HG02623 (cell line): ENCODE measurements around the gene FBXL12.
A peak's percentile ranks its signal among the peaks of the same experiment; 100 is the strongest.
"Not testable (repeated sequence)": the region's sequence is repeated elsewhere in the genome, so short reads cannot be mapped to it uniquely, and the experiment has no call there.

Experiments
- ATAC-seq: cut with Tn5 transposase; IDR thresholded peaks from one replicate; pipeline ENCODE4 v1.9.1; 2021; ENCODE audit warnings: moderate library complexity; ENCODE audit not compliant: unreplicated experiment

The FBXL12 gene

GRCh38 chr19:9818734-9819595, at the start of gene FBXL12:
Gene FBXL12, minus strand, starts transcription at chr19:9819079. Its CDS starts 266 bp downstream, at chr19:9818813.
- peak; percentile 84 for ATAC-seq

GRCh38 chr19:9865732-9866501, 47.0 kb upstream of the FBXL12 start:
- no peak for ATAC-seq

- no peak for ATAC-seq
Measured at GRCh38 chr19:9863759-9864158, 44.9 kb upstream of the FBXL12 start.

- no peak for ATAC-seq
Measured at GRCh38 chr19:9862938-9863337, 44.1 kb upstream of the FBXL12 start.

GRCh38 chr19:9861503-9861902, 42.6 kb upstream of the FBXL12 start:
- ATAC-seq = no peak

GRCh38 chr19:9860407-9860806, 41.5 kb upstream of the FBXL12 start:
- no peak for ATAC-seq

- no peak for ATAC-seq
Measured at GRCh38 chr19:9858766-9859165, 39.9 kb upstream of the FBXL12 start.

GRCh38 chr19:9857920-9858746, 39.3 kb upstream of the FBXL12 start:
- no peak for ATAC-seq

GRCh38 chr19:9857076-9857721, 38.3 kb upstream of the FBXL12 start:
- ATAC-seq = no peak

GRCh38 chr19:9856609-9857008, 37.7 kb upstream of the FBXL12 start:
- no peak for ATAC-seq

- no peak for ATAC-seq
Measured at GRCh38 chr19:9854282-9854846, 35.5 kb upstream of the FBXL12 start.

- no peak for ATAC-seq
Measured at GRCh38 chr19:9850235-9850959, 31.5 kb upstream of the FBXL12 start.

- no peak for ATAC-seq
Measured at GRCh38 chr19:9849791-9850190, 30.9 kb upstream of the FBXL12 start.

- ATAC-seq = no peak
Measured at GRCh38 chr19:9848762-9849161, 29.9 kb upstream of the FBXL12 start.

- no peak for ATAC-seq
Measured at GRCh38 chr19:9848060-9848459, 29.2 kb upstream of the FBXL12 start.

GRCh38 chr19:9847087-9847671, 28.3 kb upstream of the FBXL12 start:
- ATAC-seq = no peak

- not testable (repeated sequence) for ATAC-seq
Measured at GRCh38 chr19:9843626-9844273, 24.9 kb upstream of the FBXL12 start.

- ATAC-seq = no peak
Measured at GRCh38 chr19:9842834-9843625, 24.2 kb upstream of the FBXL12 start.
